Breast epithelium (tissue), 4 donors: ENCODE measurements around the gene DNASE2. TPM values are rescaled to one million over a fixed set of nuclear protein-coding genes. Genes with fewer than 3 reads are reported as not detected.
A peak's percentile ranks its signal among the peaks of the same experiment; 100 is the strongest.

ENCODE experiments used
- DNase-seq, 2 donors: peaks; one replicate each; pipeline ENCODE4 v3.0.0-alpha.2; 2019; ENCODE audit warnings: low spot score in 2 of 2
- H3K27ac ChIP-seq, 2 donors: fragments of 200-600 bp; sonication (generic) in 1 of 2; one replicate each; pipeline ENCODE4 v1.5.1; 2016 to 2019; ENCODE audit warnings: mild to moderate bottlenecking in 1 of 2
- H3K27me3 ChIP-seq, 2 donors: fragments of 200-600 bp; sonication (generic) in 1 of 2; one replicate each; pipeline versions ENCODE4 v1.5.1 to v1.6.0; 2017 to 2019; ENCODE audit warnings: control low read depth in 1 of 2, mild to moderate bottlenecking in 1 of 2
- H3K36me3 ChIP-seq: fragments of 200-600 bp; one replicate; pipeline ENCODE4 v1.5.1; 2019
- H3K4me1 ChIP-seq, 2 donors: fragments of 200-600 bp; sonication (generic); one replicate each; pipeline ENCODE4 v1.5.1; 2016 to 2019; ENCODE audit warnings: control low read depth in 1 of 2
- H3K4me3 ChIP-seq, 3 donors: fragments of 200-600 bp; sonication (generic); 1 replicate in 2 of 3; 2 replicates in 1 of 3; pipeline ENCODE4 v1.5.1; 2016 to 2019; ENCODE audit warnings: mild to moderate bottlenecking in 3 of 3, moderate library complexity in 2 of 3
- H3K9me3 ChIP-seq, 2 donors: fragments of 200-600 bp; sonication (generic) in 1 of 2; one replicate each; pipeline ENCODE4 v1.5.1; 2016 to 2019; ENCODE audit warnings: control low read depth in 1 of 2
- POLR2A ChIP-seq: fragments of 450-650 bp; IDR thresholded peaks from one replicate; pipeline ENCODE4 v1.6.1; 2016; ENCODE audit warnings: antibody characterized with exemption, mild to moderate bottlenecking, moderate library complexity
- POLR2AphosphoS5 ChIP-seq, 3 donors: sonication (generic); formaldehyde crosslinking; IDR thresholded peaks; one replicate each; pipeline ENCODE4 v1.6.1; 2017; ENCODE audit warnings: antibody characterized with exemption in 3 of 3
- intact Hi-C: fragments of 100-400 bp; cut with DNase I; formaldehyde crosslinking; loops from one replicate; pipeline ENCODE4 v1.15.1; 2023; ENCODE audit warnings: low total_unique reads
- total RNA-seq, 3 donors: library from RNA; depleted of rRNA; stranded (reverse); fragments of >200 nt; gene quantifications; one replicate each; pipeline ENCODE4 v1.1.0, GENCODE V29; 2016
- TF ChIP-seq, protein P1 (sequence below), 3 donors: fragments of 450-650 bp; IDR thresholded peaks; one replicate each; pipeline ENCODE4 v1.5.1; 2016 to 2017; ENCODE audit warnings: antibody characterized with exemption in 3 of 3, mild to moderate bottlenecking in 3 of 3, moderate library complexity in 3 of 3

Gene DNASE2
- total RNA-seq, 3 donors from 2014 or later = 29.8 to 61.0 (median 46.2) TPM

- TF ChIP-seq, protein P1, sequence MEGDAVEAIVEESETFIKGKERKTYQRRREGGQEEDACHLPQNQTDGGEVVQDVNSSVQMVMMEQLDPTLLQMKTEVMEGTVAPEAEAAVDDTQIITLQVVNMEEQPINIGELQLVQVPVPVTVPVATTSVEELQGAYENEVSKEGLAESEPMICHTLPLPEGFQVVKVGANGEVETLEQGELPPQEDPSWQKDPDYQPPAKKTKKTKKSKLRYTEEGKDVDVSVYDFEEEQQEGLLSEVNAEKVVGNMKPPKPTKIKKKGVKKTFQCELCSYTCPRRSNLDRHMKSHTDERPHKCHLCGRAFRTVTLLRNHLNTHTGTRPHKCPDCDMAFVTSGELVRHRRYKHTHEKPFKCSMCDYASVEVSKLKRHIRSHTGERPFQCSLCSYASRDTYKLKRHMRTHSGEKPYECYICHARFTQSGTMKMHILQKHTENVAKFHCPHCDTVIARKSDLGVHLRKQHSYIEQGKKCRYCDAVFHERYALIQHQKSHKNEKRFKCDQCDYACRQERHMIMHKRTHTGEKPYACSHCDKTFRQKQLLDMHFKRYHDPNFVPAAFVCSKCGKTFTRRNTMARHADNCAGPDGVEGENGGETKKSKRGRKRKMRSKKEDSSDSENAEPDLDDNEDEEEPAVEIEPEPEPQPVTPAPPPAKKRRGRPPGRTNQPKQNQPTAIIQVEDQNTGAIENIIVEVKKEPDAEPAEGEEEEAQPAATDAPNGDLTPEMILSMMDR (IDR thresholded peaks at IDR 0.05) = no peak
- no peak for TF ChIP-seq POLR2AphosphoS5 (IDR thresholded peaks at IDR 0.05)
- no peak for TF ChIP-seq POLR2A
- intact Hi-C loops = no loop called here
- no peak for DNase-seq
- no peak overlapping the region for H3K27ac ChIP-seq
- peaks cover 10% of the 10 kb centered on the region in 2 donors for H3K4me1 ChIP-seq
- peak overlapping the region in 1 of 3 donors; percentile 11 for H3K4me3 ChIP-seq
- H3K36me3 ChIP-seq = no peaks in the 10 kb centered on the region
- H3K9me3 ChIP-seq = no peaks in the 10 kb centered on the region
- peaks cover 18 to 95% of the 10 kb centered on the region in 2 donors for H3K27me3 ChIP-seq
Observed at GRCh38 chr19:12834976-12835757, 46.1 kb downstream of the DNASE2 start.

GRCh38 chr19:12834566-12834943, 46.7 kb downstream of the DNASE2 start, which contains the start of gene RTBDN:
Gene RTBDN (minus strand): TSS chr19:12834579. CDS start chr19:12829979, 4,600 bp downstream.
- H3K27me3 ChIP-seq = peaks cover 18 to 95% of the 10 kb centered on the region in 2 donors
- peak within 1 kb of the TSS; percentile 19 to 65 (median 43) for H3K4me3 ChIP-seq
- no peak for DNase-seq
- no peak within 1 kb of the TSS for H3K27ac ChIP-seq
- no peak for TF ChIP-seq POLR2A
- TF ChIP-seq POLR2AphosphoS5 (IDR thresholded peaks at IDR 0.05) = no peak
- TF ChIP-seq, protein P1 (IDR thresholded peaks at IDR 0.05) = no peak
- peaks cover 10% of the 10 kb centered on the region in 2 donors for H3K4me1 ChIP-seq
- intact Hi-C loops = no loop called here
- no peaks in the 10 kb centered on the region for H3K9me3 ChIP-seq
- no peaks in the 10 kb centered on the region for H3K36me3 ChIP-seq

DNA sequence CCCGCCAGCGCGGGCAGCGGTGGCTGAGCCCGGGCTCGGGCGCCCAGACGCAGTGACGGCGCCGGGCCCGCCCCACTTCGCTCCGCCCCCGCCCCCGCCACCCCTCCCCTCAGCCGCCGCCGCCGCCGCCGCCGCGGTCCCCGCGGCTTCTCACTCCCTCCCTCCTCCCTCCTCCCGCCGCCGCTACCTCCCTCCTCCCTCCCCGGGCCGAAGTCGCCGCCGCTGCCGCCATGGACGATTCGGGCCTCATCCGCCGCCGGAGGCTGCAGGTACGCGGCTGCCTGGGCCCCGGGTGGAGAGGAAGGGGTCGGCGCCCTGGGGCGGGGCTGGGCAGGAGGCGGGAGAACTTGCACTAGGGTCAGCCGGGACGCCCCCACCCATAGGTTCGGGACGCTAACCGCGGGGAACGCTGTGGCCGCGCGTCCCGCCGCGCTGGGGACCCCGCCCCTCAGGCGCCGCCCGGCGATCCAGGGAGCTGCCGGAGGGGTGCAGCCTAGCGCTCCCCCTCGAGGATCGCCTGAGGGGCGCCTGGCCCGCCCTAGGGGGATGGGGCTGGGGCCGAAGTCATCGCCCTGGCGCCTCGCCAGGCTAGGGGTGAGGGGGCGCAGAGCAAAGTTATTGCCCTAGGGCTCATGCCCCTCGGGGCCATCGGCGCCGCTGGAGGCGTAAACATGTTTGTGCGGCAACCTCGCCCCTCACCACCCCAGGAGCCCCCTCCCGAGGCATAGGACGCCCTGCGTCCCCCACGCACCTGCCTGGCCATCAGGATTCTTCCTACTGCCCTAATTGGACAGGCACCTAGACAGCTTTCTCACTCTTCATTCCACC, 47.3 kb downstream of the DNASE2 start:
- H3K36me3 ChIP-seq = no peaks in the 10 kb centered on the region
- TF ChIP-seq, protein P1 (IDR thresholded peaks at IDR 0.05) = no peak
- TF ChIP-seq POLR2AphosphoS5 (IDR thresholded peaks at IDR 0.05) (no peak), POLR2A (no peak)
- H3K4me3 ChIP-seq = peak overlapping the region; percentile 19 to 65 (median 43)
- peaks cover 18 to 95% of the 10 kb centered on the region in 2 donors for H3K27me3 ChIP-seq
- H3K27ac ChIP-seq = no peak overlapping the region
- H3K9me3 ChIP-seq = no peaks in the 10 kb centered on the region
- no peak for DNase-seq
- peaks cover 10% of the 10 kb centered on the region in 2 donors for H3K4me1 ChIP-seq
- intact Hi-C loops = no loop called here

GRCh38 chr19:12833418-12833737, 47.9 kb downstream of the DNASE2 start:
- TF ChIP-seq POLR2A (no peak), POLR2AphosphoS5 (IDR thresholded peaks at IDR 0.05) (no peak)
- TF ChIP-seq, protein P1 (IDR thresholded peaks at IDR 0.05) = no peak
- Histone ChIP-seq H3K27ac (no peak overlapping the region), H3K4me3 (peak overlapping the region in 2 of 3 donors; percentile 43 to 65), H3K9me3 (no peaks in the 10 kb centered on the region), H3K27me3 (peaks cover 14 to 91% of the 10 kb centered on the region in 2 donors), H3K4me1 (peaks cover 5 to 6% of the 10 kb centered on the region in 2 donors), H3K36me3 (no peaks in the 10 kb centered on the region)
- DNase-seq = no peak
- intact Hi-C loops = no loop called here

- Histone ChIP-seq H3K4me1 (peaks cover under 1 to 3% of the 10 kb centered on the region in 2 donors), H3K4me3 (no peak overlapping the region), H3K27ac (no peak overlapping the region), H3K9me3 (no peaks in the 10 kb centered on the region), H3K27me3 (peaks cover 5 to 80% of the 10 kb centered on the region in 2 donors), H3K36me3 (no peaks in the 10 kb centered on the region)
- TF ChIP-seq, protein P1 (IDR thresholded peaks at IDR 0.05) = no peak
- TF ChIP-seq POLR2A (no peak), POLR2AphosphoS5 (IDR thresholded peaks at IDR 0.05) (no peak)
- intact Hi-C loops = no loop called here
- DNase-seq = no peak
Observed at GRCh38 chr19:12828494-12828893, 52.8 kb downstream of the DNASE2 start.
